ENCODE results near the gene AKR1C2.
"Not testable (repeated sequence)": the region's sequence is repeated elsewhere in the genome, so short reads cannot be mapped to it uniquely, and the experiment has no call there.

The AKR1C2 gene

DNA sequence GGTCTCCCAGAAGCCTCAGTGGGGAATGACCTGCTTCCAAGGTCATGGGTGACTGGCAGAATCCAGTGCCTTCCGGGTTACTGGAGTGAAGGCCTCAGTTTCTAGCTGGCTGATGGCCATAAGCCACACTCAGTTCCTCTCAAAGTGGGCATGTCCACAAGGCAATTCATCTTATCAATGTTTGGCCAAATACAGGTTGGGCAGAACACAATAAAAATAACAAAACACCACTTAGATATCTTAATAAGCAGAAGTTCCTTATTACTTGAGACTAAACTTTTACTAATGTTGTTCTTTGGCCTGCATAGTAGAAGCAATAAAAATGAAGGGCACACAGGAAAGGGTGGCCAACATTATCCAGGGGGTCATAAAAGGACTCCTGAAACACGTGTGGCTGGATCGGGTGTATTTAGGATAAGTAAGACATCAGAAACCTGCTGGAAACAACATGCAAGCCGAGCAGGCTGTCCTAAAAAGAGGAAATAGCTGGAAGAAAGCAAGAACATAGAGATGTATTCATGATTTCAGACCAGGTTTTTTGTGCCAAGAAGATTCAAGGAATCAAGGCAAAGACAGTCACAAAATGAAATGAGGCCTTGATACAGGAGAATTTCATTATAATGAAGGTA lies 19.6 kb upstream of the AKR1C2 start:
- no peak for DNase-seq

DNA sequence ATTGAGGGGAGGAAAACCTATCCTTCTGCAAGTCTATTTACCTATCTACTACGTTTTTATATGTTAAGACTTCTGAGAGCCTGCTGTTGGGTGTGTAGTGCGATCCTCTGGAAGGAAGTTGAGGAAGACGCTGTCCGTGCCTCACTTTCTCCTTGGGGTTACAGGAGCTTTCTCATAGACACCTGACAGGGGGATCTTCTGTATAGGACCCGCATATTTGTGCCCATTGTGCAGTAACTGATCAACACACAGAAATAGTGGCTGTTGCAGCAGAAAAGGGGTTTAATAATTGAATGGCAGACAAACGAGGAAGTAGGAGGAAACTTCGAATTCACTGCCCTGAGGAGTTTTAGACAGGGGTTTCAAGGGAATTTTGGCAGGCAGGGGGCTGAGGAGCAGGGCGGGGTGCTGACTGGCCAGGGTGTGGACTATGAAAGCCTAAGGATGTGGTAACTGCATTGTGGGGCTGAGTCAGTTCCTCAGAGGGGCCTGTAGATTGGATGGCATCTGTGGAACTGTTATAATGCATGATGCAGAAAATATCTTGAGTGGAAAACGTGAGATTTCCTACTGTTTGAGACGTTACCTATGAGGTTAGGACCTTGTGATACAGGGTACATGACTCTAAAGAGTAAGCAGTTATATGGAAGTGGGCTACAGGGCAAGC lies 18.1 kb upstream of the AKR1C2 start:
- not testable (repeated sequence) for DNase-seq

DNA sequence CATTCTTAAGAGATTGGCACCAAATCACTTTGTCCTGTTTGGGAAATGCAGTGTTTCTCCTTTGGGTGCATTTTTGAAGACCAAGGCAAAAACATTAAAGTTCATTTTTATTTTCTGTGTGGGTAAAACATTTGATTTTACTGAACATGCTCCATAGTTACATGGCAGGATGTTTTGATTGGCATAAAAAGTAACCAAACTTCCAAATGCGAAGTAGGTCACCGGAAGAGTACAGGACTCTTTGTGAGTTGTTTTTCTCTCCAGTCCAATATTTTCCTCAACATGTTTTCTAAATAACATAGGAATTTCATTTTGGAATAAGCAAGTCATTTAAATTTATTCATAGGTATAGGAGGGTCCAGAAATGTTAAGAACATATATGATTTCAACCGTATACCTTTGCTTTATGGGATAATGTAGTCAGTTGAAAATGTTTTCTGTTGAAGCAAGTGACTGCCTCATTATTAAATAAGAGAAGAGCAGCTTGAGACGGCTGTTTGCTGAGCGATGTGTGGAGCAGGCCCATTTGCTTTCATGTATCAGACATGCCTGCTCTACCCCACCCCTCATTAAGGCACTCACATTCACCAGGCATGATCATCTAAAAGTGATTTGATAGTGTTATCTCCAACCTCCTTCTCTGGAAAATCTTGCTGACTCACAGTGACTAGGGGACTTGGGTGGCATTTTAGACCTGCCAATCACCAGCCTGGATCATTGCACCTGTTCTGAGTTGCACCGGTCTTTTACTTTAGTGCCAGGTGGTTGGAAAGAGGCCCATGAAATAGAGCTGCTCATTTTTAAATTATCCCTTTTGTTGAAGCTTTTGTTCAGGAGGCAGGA lies 16.3 kb upstream of the AKR1C2 start:
- peak; percentile 60 for DNase-seq

DNA sequence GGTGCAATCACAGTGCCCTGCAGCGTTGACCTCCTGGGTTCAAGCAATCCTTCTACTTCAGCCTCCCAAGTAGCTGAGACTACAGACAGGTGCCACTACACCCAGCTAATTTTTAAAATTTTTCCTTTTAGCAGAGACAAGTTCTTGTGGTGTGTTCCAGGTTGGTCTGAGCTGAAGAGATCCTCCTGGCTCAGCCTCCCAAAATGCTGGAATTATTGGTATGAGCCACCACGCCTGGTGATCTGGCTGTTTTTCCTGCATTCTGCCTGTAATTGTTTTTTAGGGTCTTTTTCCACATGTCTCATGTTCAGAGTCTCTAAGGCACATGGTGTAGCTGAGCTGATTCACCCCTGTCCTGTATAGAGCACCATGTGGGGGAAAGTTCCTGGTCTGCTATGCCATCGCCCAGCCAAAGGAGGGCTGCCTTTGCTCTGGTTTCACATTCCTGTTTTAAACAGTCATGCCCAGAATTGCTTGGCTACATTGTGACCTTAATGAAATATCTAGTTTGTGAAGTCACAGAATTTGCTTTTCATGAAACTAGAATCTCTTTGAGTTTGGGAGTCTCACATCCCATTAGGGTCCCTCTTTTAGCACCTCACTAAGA lies 15.1 kb upstream of the AKR1C2 start:
- not testable (repeated sequence) for DNase-seq

DNA sequence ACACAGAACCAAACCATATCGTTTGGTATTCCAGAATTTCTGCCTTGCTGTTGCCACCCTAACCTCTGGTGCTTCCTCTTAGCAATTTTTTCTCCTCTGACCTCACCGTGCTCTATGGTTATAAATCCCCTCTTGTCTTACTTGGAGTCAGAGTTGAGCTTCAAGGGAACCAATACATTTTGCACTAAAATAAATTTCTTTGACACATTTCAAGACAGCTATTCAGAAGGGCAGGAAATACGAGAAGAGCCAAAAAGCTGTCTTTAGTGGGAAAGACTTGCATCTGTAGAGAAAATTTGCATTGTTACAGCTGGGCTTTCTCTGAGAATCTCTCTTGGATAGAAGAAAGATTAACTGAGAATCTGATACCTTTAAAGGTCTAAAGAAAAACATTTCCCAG lies 14.5 kb upstream of the AKR1C2 start:
- DNase-seq, result no peak

DNA sequence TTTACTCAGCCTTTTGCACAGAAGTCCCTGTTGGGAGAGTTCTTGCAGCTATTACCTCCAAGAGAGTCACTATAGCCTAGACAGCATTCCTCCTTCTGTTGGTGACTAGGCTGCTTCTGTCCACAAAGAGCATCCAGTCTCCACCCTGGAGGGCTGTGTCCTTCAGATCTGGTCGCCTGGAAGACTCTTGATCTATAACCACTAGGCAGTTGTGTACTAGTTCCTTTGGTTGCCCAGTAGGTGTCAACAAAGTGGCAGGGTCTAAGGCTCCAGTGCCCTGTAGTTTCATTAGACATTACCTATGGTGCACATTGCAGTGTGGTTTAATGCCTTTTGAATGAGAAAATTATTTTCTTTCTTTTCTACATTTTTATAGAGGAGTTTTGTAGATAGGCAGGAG lies 11.3 kb upstream of the AKR1C2 start:
- peak; percentile 17 for DNase-seq

DNA sequence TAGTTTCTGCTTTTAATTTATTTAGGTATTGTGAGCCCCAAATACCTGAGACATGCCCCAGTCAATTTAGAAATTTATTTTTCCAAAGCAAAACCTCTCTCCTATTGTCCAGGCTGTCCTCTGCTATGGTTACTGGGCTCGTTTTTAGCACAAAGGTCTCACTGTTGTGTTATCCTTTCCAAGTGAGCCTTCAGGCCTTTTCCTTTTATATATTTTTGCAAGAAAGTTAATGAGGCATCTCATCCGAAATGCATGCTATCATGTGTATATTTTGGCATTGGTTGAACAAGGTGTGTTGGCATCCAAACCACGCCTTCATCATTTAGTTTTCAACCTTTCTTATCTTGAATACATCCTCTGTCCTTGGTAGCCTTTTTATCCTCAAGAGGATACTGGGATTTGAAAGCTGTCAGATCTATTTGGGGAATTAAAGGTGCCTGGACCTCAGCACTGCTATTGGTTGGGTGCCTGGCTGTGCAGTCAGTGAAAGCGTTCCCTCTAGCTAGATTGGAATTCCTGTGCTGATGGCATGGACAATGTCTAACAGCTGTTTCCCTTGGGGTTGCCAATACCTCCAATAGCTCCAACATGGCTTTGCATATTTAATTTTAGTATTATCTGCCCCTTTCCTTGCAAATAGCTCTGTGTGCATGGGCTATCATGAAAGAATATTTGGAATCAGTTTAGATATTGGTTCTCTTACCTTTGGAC lies 10.7 kb upstream of the AKR1C2 start:
- DNase-seq, result not testable (repeated sequence)

DNA sequence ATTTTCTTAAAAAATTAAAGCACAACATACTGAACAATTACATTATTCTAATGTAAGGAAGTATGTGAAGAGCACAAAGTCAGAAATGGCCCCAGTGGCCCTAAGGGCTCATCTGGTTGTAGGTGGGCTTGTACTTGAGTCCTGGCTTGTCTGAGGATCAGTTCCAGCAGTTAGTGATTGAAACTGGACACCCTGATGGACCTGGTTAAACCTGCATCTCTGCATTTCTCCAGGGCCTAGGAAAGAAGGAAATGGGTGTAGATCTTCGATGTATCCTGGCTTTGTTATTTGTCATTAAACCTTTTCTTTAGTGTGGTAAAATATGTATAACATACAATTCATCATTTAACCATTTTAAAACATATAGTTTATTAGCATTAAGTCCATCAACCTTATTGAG lies 9.7 kb upstream of the AKR1C2 start:
- DNase-seq, result no peak

DNA sequence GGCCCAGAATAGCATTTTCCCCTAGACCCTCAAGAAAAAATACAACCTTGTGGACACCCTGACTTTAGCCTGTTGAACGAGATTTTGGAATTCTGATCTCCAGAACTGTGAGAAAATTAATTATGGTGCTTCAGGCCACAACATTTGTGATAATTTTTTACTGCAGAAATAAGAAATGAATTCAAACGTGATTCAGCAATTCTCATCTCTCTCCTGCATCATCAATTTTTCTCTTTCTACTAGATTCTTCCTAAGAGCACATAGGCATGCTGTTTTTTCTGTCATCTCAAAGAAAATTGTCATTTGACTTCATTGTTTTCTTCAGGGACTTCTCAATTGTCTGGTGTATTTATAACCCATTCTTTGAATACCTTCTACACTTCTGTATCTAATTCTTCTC lies 8.9 kb upstream of the AKR1C2 start:
- no peak for DNase-seq

DNA sequence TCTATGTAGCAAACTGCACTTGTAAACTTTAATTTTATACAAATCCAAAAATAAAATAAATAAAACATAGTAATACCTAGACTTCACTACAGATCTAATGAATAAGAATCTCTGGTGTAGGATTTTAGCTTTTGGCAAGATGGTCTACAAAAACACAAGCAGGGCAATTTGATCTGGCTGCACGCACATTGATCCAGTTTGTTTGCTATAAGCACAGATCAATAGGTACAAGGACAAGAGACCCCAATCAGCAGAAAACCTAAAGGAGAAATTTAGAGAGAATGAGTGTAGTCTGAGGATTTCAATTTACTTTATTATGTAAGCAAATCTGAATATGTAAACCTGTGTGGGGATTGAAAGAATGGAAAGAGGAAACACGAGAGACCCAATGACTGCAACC lies 7.7 kb upstream of the AKR1C2 start:
- not testable (repeated sequence) for DNase-seq

DNA sequence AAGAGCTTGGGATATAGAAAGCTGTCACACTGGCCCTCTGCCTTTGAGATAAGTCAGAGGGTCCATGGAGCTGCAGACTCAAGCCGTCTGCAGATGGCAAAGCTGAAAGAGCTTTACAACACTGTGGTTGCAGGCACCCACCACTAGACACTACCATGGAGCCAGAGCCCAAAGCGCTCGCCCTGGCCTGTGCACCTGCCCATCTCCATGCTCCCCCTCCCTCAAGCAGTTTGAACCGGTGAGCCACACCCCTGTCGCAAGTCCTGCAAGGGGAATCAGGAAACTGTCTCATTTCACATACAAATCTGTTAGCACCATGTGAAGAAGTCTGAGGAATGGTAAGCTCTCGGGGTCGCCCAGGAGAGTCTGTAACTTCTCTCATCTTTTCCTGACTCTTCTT lies 6.4 kb upstream of the AKR1C2 start:
- not testable (repeated sequence) for DNase-seq

DNA sequence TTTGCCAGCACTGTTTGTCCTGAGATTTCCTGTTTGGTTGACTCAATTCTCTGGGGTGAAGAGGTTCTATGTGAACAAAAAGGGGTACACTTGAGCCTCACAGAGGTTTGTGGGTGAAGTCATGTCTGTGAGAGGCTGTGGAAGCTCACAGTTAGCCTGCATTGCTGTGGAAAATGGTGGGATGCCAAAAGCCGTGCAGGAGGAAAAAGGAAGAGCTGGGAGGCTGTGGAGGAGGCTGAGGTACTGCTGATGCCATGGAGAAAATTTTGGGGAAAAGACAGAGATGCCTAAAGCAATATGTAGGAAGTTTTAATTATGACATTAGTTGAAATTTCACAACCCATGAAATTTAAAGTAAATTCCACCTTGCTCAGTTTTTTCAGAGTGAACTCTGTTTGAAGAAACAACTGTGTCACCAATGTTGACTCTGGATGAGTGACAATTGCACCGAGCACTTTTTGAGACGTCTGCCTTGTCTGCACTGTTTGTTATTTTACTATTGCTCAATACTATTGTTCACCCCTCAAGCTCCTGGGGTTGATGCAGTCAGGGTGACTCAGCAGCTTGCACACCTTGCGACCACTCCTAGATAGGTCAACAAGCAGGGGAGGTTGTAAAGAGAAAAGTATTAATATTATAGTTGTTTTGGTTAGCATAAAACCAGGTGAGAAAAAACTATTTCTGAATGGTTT lies 5.3 kb upstream of the AKR1C2 start:
- DNase-seq, result peak; percentile 31

DNA sequence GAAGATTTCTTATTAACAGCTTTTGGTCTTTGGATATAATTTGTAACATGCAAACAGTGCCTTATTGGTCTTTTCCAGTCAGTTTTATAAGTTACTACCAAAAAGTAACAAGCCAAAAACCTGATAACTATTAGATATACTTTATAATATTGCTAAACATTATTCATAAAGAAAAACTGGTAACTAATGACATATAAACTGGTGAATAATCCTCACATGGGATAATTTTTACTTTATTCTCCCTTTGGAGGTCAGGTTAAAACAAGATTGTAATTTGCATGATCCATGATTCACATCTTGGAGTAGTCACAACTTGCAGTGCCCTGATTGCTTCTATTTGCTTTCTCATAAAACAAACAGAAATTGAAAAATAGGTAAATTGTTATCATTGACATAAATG lies 844 bp upstream of the AKR1C2 start:
- not testable (repeated sequence) for DNase-seq

DNA sequence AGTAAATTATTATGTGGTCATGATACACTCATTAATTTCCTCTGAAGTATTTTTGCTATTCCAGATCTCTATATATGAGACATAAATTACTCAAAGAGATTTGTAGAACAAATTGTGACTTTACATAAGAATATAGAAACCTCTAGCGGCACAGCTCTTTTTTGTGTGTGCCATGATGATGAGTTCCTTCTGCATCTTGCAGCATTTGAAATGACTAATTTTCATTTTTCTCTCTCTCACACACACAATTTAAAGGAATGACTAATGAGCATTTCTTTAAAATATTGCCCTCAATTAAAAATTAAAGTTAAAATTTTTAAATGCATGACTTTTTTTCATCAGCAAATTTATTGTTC lies 351 bp upstream of the AKR1C2 start:
- not testable (repeated sequence) for DNase-seq

DNA sequence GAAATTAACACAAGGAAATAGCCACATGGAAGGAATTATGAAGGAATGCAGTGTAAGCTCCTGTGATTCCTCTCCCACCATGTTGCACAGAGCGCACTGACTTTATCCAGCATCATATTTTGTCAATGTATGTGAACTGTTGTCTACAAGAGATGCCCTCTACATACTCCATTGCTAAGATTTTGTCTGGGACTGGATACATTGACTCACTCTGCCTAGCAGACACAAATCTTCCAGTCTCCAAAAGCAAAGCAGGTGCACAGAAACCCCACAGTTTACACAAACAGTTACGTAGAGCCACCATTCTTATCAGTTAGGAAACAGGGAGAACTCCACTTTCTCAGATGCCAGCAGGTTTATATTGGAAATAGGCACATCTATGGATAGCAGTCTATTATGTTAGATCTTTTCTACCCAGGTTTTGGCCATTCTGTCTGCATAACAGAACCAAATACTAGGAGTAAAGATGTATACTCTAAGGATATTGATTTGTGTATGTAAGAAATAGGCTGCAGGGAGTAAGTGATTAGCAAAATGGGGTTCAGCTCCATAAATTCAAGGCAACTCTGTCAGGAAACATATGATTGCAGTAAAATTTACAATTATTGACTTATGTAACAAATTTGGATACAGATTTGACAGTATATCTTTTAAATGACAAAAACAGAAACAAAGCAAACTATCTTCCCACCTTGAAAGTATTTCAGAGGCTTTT lies 1.5 kb downstream of the AKR1C2 start:
- no peak for DNase-seq

DNA sequence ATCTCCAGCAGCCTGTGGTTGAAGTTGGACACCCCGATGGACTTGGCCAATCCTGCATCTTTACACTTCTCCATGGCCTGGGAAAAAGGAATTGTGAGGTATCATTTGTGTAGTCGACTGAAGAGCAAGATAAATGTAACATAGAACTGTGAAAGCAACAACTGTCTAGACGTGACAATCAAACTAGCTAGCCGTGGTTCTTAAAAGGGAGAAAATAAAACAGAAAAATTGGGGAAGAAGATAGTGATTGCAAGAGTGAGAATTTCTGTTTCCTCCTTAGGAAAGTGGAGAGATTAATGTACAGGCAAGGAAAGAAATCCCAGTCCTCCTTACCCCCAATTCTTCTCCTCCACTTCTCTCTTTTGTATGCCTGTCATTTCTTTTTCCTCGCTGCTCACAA lies 5.0 kb downstream of the AKR1C2 start:
- no peak for DNase-seq

DNA sequence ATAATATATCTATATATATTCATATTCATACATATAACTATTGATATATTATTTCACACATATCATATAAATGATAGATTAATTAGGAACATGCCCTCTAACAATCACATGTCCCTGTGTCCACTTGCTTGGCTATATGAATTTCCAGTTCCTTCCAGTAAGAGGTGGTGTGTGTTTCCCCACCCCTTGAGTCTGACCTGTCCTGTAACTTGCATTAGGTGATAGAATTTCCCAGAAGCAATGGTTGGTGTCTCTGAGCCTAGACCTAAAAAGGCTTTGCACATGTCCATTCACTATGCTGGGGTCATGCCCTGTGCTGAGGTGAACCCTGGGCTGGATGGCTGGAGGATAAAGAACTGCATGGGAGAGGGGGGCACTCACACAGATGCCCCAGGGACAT lies 9.4 kb downstream of the AKR1C2 start:
- DNase-seq, result not testable (repeated sequence)

DNA sequence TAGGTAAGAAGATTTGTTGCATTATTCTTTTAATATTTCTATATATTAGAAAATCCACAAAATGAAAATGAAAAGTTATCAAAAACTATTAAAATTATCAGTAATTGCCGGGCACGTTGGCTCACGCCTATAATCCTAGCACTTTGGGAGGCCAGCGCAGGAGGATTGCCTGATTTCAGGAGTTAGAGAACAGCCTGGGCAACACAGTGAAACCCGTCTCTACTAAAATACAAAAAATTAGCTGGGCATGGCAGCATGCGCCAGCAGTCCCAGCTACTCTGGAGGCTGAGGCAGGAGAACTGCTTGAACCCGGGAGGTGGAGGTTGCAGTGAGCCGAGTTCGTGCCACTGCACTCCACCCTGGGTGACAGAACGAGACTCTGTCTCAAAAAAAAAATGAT lies 11.1 kb downstream of the AKR1C2 start:
- DNase-seq, result not testable (repeated sequence)

DNA sequence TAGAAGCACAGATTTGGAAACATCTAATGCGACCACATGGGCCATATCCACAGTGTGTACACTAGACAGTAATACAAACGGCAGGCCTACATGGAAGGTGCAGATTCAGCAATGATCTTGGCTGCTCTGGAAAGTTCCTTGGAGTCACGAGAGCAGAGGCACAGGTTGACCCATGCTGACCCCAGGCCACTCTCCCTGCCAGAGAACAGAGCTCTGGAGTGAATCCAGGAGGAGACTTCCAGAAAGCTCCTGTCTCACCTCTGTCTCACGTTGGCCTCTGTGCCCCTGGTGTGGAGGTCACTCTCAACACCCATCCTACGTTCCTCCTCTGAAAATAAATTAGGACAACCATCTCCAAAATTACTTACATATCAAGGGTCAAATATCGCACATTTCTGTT lies 12.2 kb downstream of the AKR1C2 start:
- not testable (repeated sequence) for DNase-seq

DNA sequence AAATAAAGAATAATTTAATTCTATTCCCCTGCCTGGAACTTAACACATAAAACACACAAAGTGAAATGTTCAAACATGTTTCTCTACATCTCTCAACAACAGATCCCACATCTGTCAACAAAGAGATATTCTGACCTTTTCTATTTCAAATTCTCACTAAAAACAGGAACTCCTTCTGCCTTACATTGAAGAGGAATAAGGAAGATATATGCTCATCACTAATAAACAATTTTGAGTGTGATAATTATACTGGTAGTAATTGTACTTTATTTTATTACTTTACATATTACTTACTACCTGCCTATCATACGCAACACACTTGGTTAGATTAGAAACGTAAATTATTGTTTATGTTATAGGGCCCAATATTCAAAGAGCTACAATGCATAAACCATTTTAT lies 13.4 kb downstream of the AKR1C2 start:
- DNase-seq, result no peak

DNA sequence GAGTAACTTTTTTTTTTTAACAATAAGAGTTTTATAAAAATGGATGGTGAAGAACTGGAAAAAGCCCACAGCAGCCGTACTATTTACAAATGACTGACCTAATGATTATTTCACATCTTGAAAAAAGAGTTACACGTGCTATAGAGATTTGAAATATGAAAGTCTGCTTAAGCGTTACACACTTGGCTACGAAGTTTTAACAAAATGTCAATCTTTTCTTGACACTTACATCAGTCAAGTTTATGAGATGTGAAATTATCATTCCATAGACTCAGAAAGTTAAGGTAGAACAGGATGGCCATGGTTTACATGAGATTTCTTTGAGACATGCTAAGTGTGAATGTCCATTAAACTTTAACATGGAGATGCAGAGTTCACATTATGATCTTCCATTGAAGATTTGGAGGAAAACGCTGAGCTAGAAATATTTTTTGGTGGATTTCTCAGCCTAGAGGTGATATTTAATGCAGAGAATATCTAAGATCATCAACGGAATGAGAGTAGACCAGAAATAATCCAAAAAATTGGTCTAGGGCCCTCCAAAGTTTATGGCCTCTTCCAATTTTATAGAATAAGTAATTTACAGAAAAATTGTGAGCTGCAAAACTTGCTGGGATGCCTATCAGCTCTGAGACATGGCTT lies 15.5 kb downstream of the AKR1C2 start:
- DNase-seq, result not testable (repeated sequence)
